Right lobe of liver (tissue), 6 donors: ENCODE results near the gene EMC9. TPM values are rescaled to one million over a fixed set of nuclear protein-coding genes. Genes with fewer than 3 reads are reported as not detected.

Source experiments
- ATAC-seq, 4 donors: fragments of 200-7000 bp; cut with Tn5 transposase; one replicate each; pipeline ENCODE4 v1.9.1; 2020; ENCODE audit warnings: mild to moderate bottlenecking in 4 of 4, moderate library complexity in 4 of 4
- DNase-seq, 3 donors: peaks; one replicate each; pipeline ENCODE4 v3.0.0-alpha.2; 2020
- H3K27ac ChIP-seq, 3 donors: fragments of 200-600 bp; one replicate each; pipeline ENCODE4 v1.8.0; 2022
- H3K27me3 ChIP-seq, 2 donors: fragments of 200-600 bp; one replicate each; pipeline ENCODE4 v1.8.0; 2022
- H3K36me3 ChIP-seq, 4 donors: fragments of 200-600 bp; sonication (generic) in 1 of 4; one replicate each; pipeline versions ENCODE4 v1.5.1 to v1.8.0; 2017 to 2022; ENCODE audit warnings: control low read depth in 1 of 4
- H3K4me1 ChIP-seq, 4 donors: fragments of 200-600 bp; sonication (generic) in 1 of 4; one replicate each; pipeline versions ENCODE4 v1.5.1 to v1.8.0; 2017 to 2022; ENCODE audit warnings: control low read depth in 1 of 4
- H3K4me3 ChIP-seq, 3 donors: fragments of 200-600 bp; one replicate each; pipeline ENCODE4 v1.8.0; 2022
- H3K9me3 ChIP-seq, 4 donors: fragments of 200-600 bp; sonication (generic) in 1 of 4; one replicate each; pipeline versions ENCODE4 v1.5.1 to v1.8.0; 2017 to 2022; ENCODE audit warnings: control low read depth in 1 of 4
- CTCF ChIP-seq, 4 donors: fragments of 200-600 bp in 3 of 4; fragments of 450-650 bp in 1 of 4; IDR thresholded peaks; one replicate each; pipeline versions ENCODE4 v1.5.1 to v1.8.0; 2016 to 2022; ENCODE audit warnings: antibody characterized with exemption in 4 of 4, mild to moderate bottlenecking in 2 of 4
- POLR2A ChIP-seq: fragments of 450-650 bp; IDR thresholded peaks from one replicate; pipeline ENCODE4 v1.6.1; 2017; ENCODE audit warnings: antibody characterized with exemption, mild to moderate bottlenecking
- WGBS: methylation state at CpG from one replicate; pipeline ENCODE4 v1.1.6; 2018; ENCODE audit warnings: low coverage, low lambda C conversion rate; ENCODE audit not compliant: insufficient coverage; ENCODE audit errors: missing lambda C conversion rate; 5-methylcytosine and 5-hydroxymethylcytosine counted together
- intact Hi-C, 2 donors: fragments of 100-400 bp; cut with DNase I; formaldehyde crosslinking; loops; one replicate each; pipeline versions ENCODE4 v1.11.2 to v1.14.1; 2022
- total RNA-seq, 6 experiments: library from RNA; depleted of rRNA in 2 of 6; stranded (reverse); fragments of >200 nt in 2 of 6; fragmentation: NEBNext Ultra II Directional in 3 of 6; extraction: Animal tissue kit (Norgen Biotek cat#: 25700) in 3 of 6; gene quantifications; one replicate each; pipeline versions ENCODE4 v1.1.0 to v1.2.4, GENCODE V29; 2016 to 2023
- donor health status: DM: no; HTN: yes; CAD: no.
- donor health status: DM: no; HTN: no; CAD: no.
- donor health status: DM: no; HTN: no; CAD: no.
- donor health status: DM: no; HTN: yes; CAD: no.
- donor health status: DM: no; HTN: yes; CAD: no.

EMC9 gene
- total RNA-seq, 6 experiments from 2014 or later = 10.2 to 21.4 (median 11.9) TPM

DNA sequence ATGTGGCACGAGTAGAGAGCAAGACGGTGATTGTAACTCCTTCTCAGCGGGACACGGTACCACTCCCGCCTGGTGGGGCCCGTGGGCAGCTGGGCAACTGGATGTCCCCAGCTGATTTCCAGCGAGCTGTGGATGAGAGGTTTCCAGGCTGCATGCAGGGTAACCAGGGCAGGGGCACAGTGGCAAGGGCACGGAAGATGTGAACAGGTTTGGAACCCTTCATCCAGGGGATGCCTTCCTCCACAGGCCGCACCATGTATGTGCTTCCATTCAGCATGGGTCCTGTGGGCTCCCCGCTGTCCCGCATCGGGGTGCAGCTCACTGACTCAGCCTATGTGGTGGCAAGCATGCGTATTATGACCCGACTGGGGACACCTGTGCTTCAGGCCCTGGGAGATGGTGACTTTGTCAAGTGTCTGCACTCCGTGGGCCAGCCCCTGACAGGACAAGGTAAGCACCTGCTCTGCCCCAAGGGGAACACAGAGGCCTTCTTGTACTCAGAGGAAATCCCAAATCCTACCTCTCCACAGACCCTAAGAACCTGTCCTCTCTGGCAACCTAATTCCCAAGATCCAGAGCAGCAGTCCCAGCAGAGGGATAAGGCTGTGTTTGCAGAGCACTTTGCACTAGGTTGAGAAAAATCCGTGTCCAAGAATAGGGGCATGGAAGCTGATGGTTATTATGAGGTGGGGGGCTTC, 43.0 kb downstream of the EMC9 start:
- Histone ChIP-seq H3K27ac (peak overlapping the region in 1 of 3 donors; percentile 39), H3K4me3 (no peak overlapping the region), H3K9me3 (no peaks in the 10 kb centered on the region), H3K27me3 (no peaks in the 10 kb centered on the region), H3K36me3 (peaks cover 0 to 60% (median 12%) of the 10 kb centered on the region in 4 donors), H3K4me1 (peaks cover 0 to 82% (median 25%) of the 10 kb centered on the region in 4 donors)
- no peak for ATAC-seq
- TF ChIP-seq POLR2A = no peak
- TF ChIP-seq CTCF (IDR thresholded peaks at IDR 0.05) = no peak
- intact Hi-C loops = loop anchor here in 1 of 2 donors (10.0 kb wide), 1 partner anchor 56 kb away; no protein-coding TSS in a partner anchor
- DNase-seq = no peak
- WGBS = 73% methylated on average over 4 of the region's 16 CpGs

- DNase-seq (no peak), ATAC-seq (no peak)
- H3K36me3 ChIP-seq = peaks cover 0 to 47% (median 9%) of the 10 kb centered on the region in 4 donors
- intact Hi-C loops = loop anchor here in 1 of 2 donors (10.0 kb wide), 1 partner anchor 58 kb away; no protein-coding TSS in a partner anchor
- WGBS = 81% methylated on average over 3 of the region's 8 CpGs
- no peaks in the 10 kb centered on the region for H3K27me3 ChIP-seq
- no peak for TF ChIP-seq POLR2A
- no peak for TF ChIP-seq CTCF (IDR thresholded peaks at IDR 0.05)
- H3K4me1 ChIP-seq = peaks cover 0 to 82% (median 29%) of the 10 kb centered on the region in 4 donors
- H3K9me3 ChIP-seq = no peaks in the 10 kb centered on the region
- peak overlapping the region in 1 of 3 donors; percentile 98 for H3K4me3 ChIP-seq
- H3K27ac ChIP-seq = peak overlapping the region in 2 of 3 donors; percentile 52 to 97
Observed at GRCh38 chr14:24096545-24097181, 44.7 kb downstream of the EMC9 start.

GRCh38 chr14:24095271-24096068, 45.9 kb downstream of the EMC9 start:
- WGBS = 9% methylated on average over 10 of the region's 12 CpGs
- peaks cover 0 to 71% (median 29%) of the 10 kb centered on the region in 4 donors for H3K4me1 ChIP-seq
- H3K27ac ChIP-seq = peak overlapping the region; percentile 89 to 97 (median 94)
- H3K9me3 ChIP-seq = no peaks in the 10 kb centered on the region
- intact Hi-C loops = loop anchor here in 1 of 2 donors (10.0 kb wide), 1 partner anchor 59 kb away; no protein-coding TSS in a partner anchor
- H3K27me3 ChIP-seq = no peaks in the 10 kb centered on the region
- peak; percentile 89 to 98 (median 97) for DNase-seq
- TF ChIP-seq CTCF (IDR thresholded peaks at IDR 0.05) (peak in 1 of 4 donors; percentile 7), POLR2A (peak; percentile 93)
- peaks cover 0 to 40% (median 9%) of the 10 kb centered on the region in 4 donors for H3K36me3 ChIP-seq
- H3K4me3 ChIP-seq = peak overlapping the region; percentile 77 to 98 (median 90)
- peak; percentile 62 to 76 (median 70) for ATAC-seq

DNA sequence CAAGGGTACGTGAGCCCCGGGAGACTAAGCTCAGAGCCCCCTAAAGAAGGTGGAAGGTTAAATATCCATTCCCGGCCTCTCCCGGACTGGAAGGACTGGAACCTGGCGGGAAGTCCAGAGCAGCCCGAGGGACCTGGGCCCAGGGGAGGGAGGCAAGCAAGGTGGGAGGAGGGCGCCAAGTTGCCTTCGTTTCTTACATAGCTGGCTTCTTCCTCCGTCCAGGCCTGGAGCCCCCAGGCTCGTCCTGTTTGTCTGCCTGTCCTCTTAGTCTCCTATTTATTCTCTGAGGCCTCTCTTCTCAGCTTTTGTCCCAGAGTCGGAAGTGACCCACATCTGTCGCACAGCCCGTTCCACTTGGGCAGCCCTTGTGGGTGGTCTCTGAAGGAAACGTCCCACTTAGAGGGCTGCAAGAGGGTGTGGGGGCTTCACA, 46.5 kb downstream of the EMC9 start:
- no peak for TF ChIP-seq CTCF (IDR thresholded peaks at IDR 0.05)
- H3K4me3 ChIP-seq = peak overlapping the region; percentile 77 to 98 (median 90)
- H3K36me3 ChIP-seq = peaks cover 0 to 34% (median 7%) of the 10 kb centered on the region in 4 donors
- no peaks in the 10 kb centered on the region for H3K9me3 ChIP-seq
- peak overlapping the region; percentile 89 to 97 (median 94) for H3K27ac ChIP-seq
- 0% methylated on average over 10 of the region's 14 CpGs for WGBS
- intact Hi-C loops = loop anchor here (5.0 to 10.0 kb wide), 2 partner anchors 38 to 60 kb away; no protein-coding TSS in a partner anchor
- ATAC-seq (peak in 1 of 4 donors; percentile 0), DNase-seq (no peak)
- H3K27me3 ChIP-seq = no peaks in the 10 kb centered on the region
- peaks cover 0 to 65% (median 29%) of the 10 kb centered on the region in 4 donors for H3K4me1 ChIP-seq
